Ammon's horn (tissue), 1 donor: ENCODE measurements around the gene ACTR6.
A peak's percentile ranks its signal among the peaks of the same experiment; 100 is the strongest.

Source experiments
- DNase-seq: peaks from one replicate; pipeline ENCODE4 v3.0.0-alpha.2; 2016; ENCODE audit warnings: low spot score

Gene ACTR6

DNA sequence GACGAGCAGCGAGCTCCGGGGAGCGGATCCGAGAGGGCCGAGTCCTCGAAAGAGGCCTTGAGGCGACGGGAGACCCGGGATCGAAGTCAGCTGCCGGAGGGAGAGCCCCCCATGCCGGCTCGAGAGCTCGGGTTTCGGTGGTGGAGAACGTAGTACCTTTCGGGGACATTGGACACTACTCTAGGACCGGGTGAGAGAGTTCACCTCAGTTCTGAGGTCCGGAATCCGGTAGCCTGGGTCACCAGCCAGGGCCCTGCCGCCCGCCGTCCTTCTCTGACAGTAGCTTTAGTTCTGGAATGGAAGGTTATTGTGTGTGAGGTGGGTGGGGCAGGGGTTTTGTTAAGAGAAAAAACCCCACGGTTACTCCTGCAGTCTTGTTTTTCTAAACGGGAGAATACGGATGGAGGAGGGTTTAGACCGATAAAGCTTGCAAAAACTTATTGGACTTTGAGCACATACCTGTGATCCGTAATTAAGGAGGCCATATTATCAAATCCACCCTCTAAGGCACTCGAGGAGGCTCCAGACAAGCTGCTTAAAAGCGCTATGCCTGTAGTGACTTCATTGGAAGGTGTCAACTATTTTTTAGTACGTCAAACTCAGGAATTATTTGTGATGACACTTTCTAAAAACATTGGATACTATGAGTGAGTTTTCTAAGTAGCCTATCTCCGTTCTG is 67.1 kb downstream of the ACTR6 start:
- peak; percentile 6 for DNase-seq

GRCh38 chr12:100268835-100269564 is 68.4 kb downstream of the ACTR6 start:
- DNase-seq: peak; percentile 10

- peak; percentile 10 for DNase-seq
These were observed 73.2 kb downstream of the ACTR6 start for GRCh38 chr12:100273782-100274181.
